ENCODE data around the gene VAMP5. TPM values are rescaled to one million over a fixed set of nuclear protein-coding genes. Genes with fewer than 3 reads are reported as not detected.

Gene VAMP5
- 98.0 and 106 TPM in 2 replicates for total RNA-seq

GRCh38 chr2:85584354-85584856 lies at the start of gene VAMP5:
Gene VAMP5, plus strand, starts transcription at chr2:85584431. Its CDS starts 60 bp downstream, at chr2:85584491.

GRCh38 chr2:85538507-85539360 lies 45.5 kb upstream of the VAMP5 start, which contains the start of gene MAT2A:
Gene MAT2A, plus strand, starts transcription at chr2:85539168. Its CDS starts 120 bp downstream, at chr2:85539288.

GRCh38 chr2:85561280-85562212 lies 22.7 kb upstream of the VAMP5 start, which contains the start of gene GGCX:
Gene GGCX, minus strand, starts transcription at chr2:85561493. Its CDS starts 65 bp downstream, at chr2:85561428.

GRCh38 chr2:85577386-85578242 lies 6.6 kb upstream of the VAMP5 start, which contains the start of gene VAMP8:
Gene VAMP8, plus strand, starts transcription at chr2:85577586. Its CDS starts 61 bp downstream, at chr2:85577647.

GRCh38 chr2:85595301-85596025 lies 11.2 kb downstream of the VAMP5 start, which contains the start of gene RNF181:
Gene RNF181, plus strand, starts transcription at chr2:85595745. Its CDS starts 19 bp downstream, at chr2:85595764.

GRCh38 chr2:85602476-85603234 lies 18.4 kb downstream of the VAMP5 start, which contains the start of gene TMEM150A:
Gene TMEM150A, minus strand, starts transcription at chr2:85602698. Its CDS starts 750 bp downstream, at chr2:85601948.

GRCh38 chr2:85611705-85612587 lies 27.7 kb downstream of the VAMP5 start, which contains the start of gene C2orf68:
Gene C2orf68, minus strand, starts transcription at chr2:85612066. Its CDS starts 82 bp downstream, at chr2:85611984.

Other genes with a start within 250 kb of the VAMP5 start
- gene RETSAT, start 229.9 kb upstream of the VAMP5 start, total RNA-seq, result 33.5 and 39.2 TPM in 2 replicates
- gene ELMOD3, start 229.7 kb upstream of the VAMP5 start, total RNA-seq, result 11.3 and 12.9 TPM in 2 replicates
- gene CAPG, start 174.1 kb upstream of the VAMP5 start, total RNA-seq, result 196 and 242 TPM in 2 replicates
- 0.34 and 0.59 TPM in 2 replicates for gene SH2D6, start 165.7 kb upstream of the VAMP5 start, total RNA-seq
- 82.9 and 86.1 TPM in 2 replicates for gene MAT2A, start 45.3 kb upstream of the VAMP5 start, total RNA-seq
- gene GGCX, start 22.9 kb upstream of the VAMP5 start, total RNA-seq, result 50.1 and 53.3 TPM in 2 replicates
- gene VAMP8, start 6.8 kb upstream of the VAMP5 start, total RNA-seq, result 2.5 and 5.2 TPM in 2 replicates
- 281 and 288 TPM in 2 replicates for gene RNF181, start 11.3 kb downstream of the VAMP5 start, total RNA-seq
- gene TMEM150A, start 18.3 kb downstream of the VAMP5 start, total RNA-seq, result 9.9 and 10.7 TPM in 2 replicates
- gene C2orf68, start 27.6 kb downstream of the VAMP5 start, total RNA-seq, result 12.5 and 14.5 TPM in 2 replicates
- 76.1 and 76.5 TPM in 2 replicates for gene USP39, start 31.8 kb downstream of the VAMP5 start, total RNA-seq
- gene SFTPB, start 83.8 kb downstream of the VAMP5 start, total RNA-seq, result not detected in 2 replicates
- gene GNLY, start 109.9 kb downstream of the VAMP5 start, total RNA-seq, result not detected in 2 replicates
- gene ATOH8, start 169.6 kb downstream of the VAMP5 start, total RNA-seq, result 11.4 and 15.1 TPM in 2 replicates

Data from bronchus fibroblast of lung (primary cell).